Stimulated activated CD8-positive, alpha-beta memory T cell treated with anti-CD3 and anti-CD28 coated beads, Interleukin-12 subunit alpha, Interleukin-12 subunit beta, amount 100 ng/mL, for 24 hours (primary cell): ENCODE data around the gene SACS.
A peak's percentile ranks its signal among the peaks of the same experiment; 100 is the strongest.
"Not testable (repeated sequence)": the region's sequence is repeated elsewhere in the genome, so short reads cannot be mapped to it uniquely, and the experiment has no call there.

ENCODE experiments used
- DNase-seq: peaks from one replicate; pipeline ENCODE4 v3.0.0-alpha.2; 2020; ENCODE audit errors: extremely low read depth

The SACS gene

GRCh38 chr13:23411706-23412105, 21.8 kb downstream of the SACS start:
- no peak for DNase-seq

GRCh38 chr13:23411220-23411619, 22.3 kb downstream of the SACS start:
- no peak for DNase-seq

- no peak for DNase-seq
Measured at GRCh38 chr13:23408026-23408425, 25.5 kb downstream of the SACS start.

- DNase-seq = not testable (repeated sequence)
Measured at GRCh38 chr13:23401156-23401555, 32.3 kb downstream of the SACS start.

- no peak for DNase-seq
Measured at GRCh38 chr13:23399347-23399746, 34.2 kb downstream of the SACS start.

- DNase-seq = no peak
Measured at GRCh38 chr13:23394821-23395220, 38.7 kb downstream of the SACS start.

- no peak for DNase-seq
Measured at GRCh38 chr13:23392925-23393645, 40.4 kb downstream of the SACS start.

- no peak for DNase-seq
Measured at GRCh38 chr13:23392313-23392712, 41.2 kb downstream of the SACS start.

GRCh38 chr13:23391752-23392151, 41.8 kb downstream of the SACS start:
- no peak for DNase-seq

GRCh38 chr13:23386533-23386932, 47.0 kb downstream of the SACS start:
- no peak for DNase-seq

GRCh38 chr13:23385931-23386330, 47.6 kb downstream of the SACS start:
- no peak for DNase-seq

- no peak for DNase-seq
Measured at GRCh38 chr13:23384111-23384510, 49.4 kb downstream of the SACS start.

- DNase-seq = no peak
Measured at GRCh38 chr13:23383151-23383550, 50.4 kb downstream of the SACS start.

GRCh38 chr13:23381866-23382265, 51.6 kb downstream of the SACS start:
- no peak for DNase-seq

GRCh38 chr13:23380534-23380933, 53.0 kb downstream of the SACS start:
- no peak for DNase-seq

- DNase-seq = peak; percentile 38
Measured at GRCh38 chr13:23377983-23378632, 55.4 kb downstream of the SACS start.

GRCh38 chr13:23377579-23377978, 55.9 kb downstream of the SACS start:
- DNase-seq = no peak

- peak; percentile 96 for DNase-seq
Measured at GRCh38 chr13:23375001-23375971, 58.2 kb downstream of the SACS start.

- DNase-seq = no peak
Measured at GRCh38 chr13:23372264-23372906, 61.1 kb downstream of the SACS start.

GRCh38 chr13:23367907-23368306, 65.6 kb downstream of the SACS start:
- DNase-seq = no peak

GRCh38 chr13:23365652-23366051, 67.8 kb downstream of the SACS start:
- DNase-seq = no peak

- DNase-seq = no peak
Measured at GRCh38 chr13:23359882-23360281, 73.6 kb downstream of the SACS start.
